Pancreas (tissue), 10 donors: ENCODE measurements around the gene BCL11B. TPM values are rescaled to one million over a fixed set of nuclear protein-coding genes. Genes with fewer than 3 reads are reported as not detected.

Experiments used
- ATAC-seq, 4 donors: fragments of 200-7000 bp; cut with Tn5 transposase; one replicate each; pipeline versions ENCODE4 v1.8.0 to v1.9.1; 2020; ENCODE audit warnings: mild to moderate bottlenecking in 4 of 4, moderate library complexity in 4 of 4
- DNase-seq, 6 donors: peaks; one replicate each; pipeline ENCODE4 v3.0.0-alpha.2; 2020
- FAIRE-seq: peaks from 2 replicates; lab custom pipeline; 2012; peaks lifted over from hg19 to GRCh38; lab: Jason Lieb, UNC
- H3K27ac ChIP-seq, 4 donors: fragments of 200-600 bp; sonication (generic); 1 replicate in 3 of 4; 2 replicates in 1 of 4; pipeline versions ENCODE4 v1.5.0 to v1.8.0; 2020
- H3K27me3 ChIP-seq, 4 donors: fragments of 200-600 bp; one replicate each; pipeline ENCODE4 v1.8.0; 2021
- H3K36me3 ChIP-seq, 3 donors: fragments of 200-600 bp; sonication (generic) in 1 of 3; one replicate each; pipeline versions ENCODE4 v1.5.0 to v1.8.0; 2020 to 2021
- H3K4me1 ChIP-seq, 3 donors: fragments of 200-600 bp; one replicate each; pipeline ENCODE4 v1.8.0; 2021
- H3K4me3 ChIP-seq, 4 donors: fragments of 200-600 bp; sonication (generic) in 2 of 4; one replicate each; pipeline versions ENCODE4 v1.5.0 to v1.8.0; 2020 to 2021
- H3K9me3 ChIP-seq, 4 donors: fragments of 200-600 bp; one replicate each; pipeline ENCODE4 v1.8.0; 2021
- CTCF ChIP-seq, 4 donors: fragments of 200-600 bp; sonication (generic) in 3 of 4; IDR thresholded peaks; one replicate each; pipeline versions ENCODE4 v1.5.0 to v1.8.0; 2021; ENCODE audit warnings: antibody characterized with exemption in 4 of 4
- WGBS, 2 donors: extraction: QIAGEN DNeasy Blood & Tissue Kit; methylation state at CpG; one replicate each; pipeline ENCODE4 v1.1.7; 2013; 5-methylcytosine and 5-hydroxymethylcytosine counted together
- intact Hi-C, 3 donors: fragments of 100-400 bp; cut with DNase I; formaldehyde crosslinking; loops; one replicate each; pipeline versions ENCODE4 v1.11.1 to v1.14.2; 2022
- polyA plus RNA-seq, 2 donors: library from polyadenylated mRNA; stranded (reverse); fragments of 200-250 nt; gene quantifications; one replicate each; pipeline ENCODE4 v1.2.3, GENCODE V29; 2013
- total RNA-seq, 6 donors: library from RNA; stranded (reverse); fragmentation: NEBNext Ultra II Directional in 4 of 6; extraction: Animal tissue kit (Norgen Biotek cat#: 25700) in 4 of 6; gene quantifications; one replicate each; pipeline versions ENCODE4 v1.2.1 to v1.2.4, GENCODE V29; 2021 to 2023
- donor health status: healthy with polysubstance abuse.
- donor health status: DM: no; HTN: no; CAD: no; lungs with moderate emphysema.
- donor health status: DM: no; HTN: no; CAD: no.
- donor health status: control.
- donor health status: control.
- donor health status: Bipolar disorder and iron deficiency.
- donor health status: DM: yes; HTN: yes; CAD: no.
- donor health status: DM: no; HTN: no; CAD: no.
- donor health status: DM: no; HTN: no; CAD: no.
- donor health status: DM: yes; HTN: yes; CAD: no.

BCL11B gene
- total and polyA plus RNA-seq, 8 donors: 0.04 to 0.47 (median 0.27) TPM

- H3K36me3 ChIP-seq: no peaks in the 10 kb centered on the region
- FAIRE-seq (no peak), DNase-seq (no peak), ATAC-seq (no peak)
- WGBS, 2 donors: 65 to 78% methylated on average over 11 of the region's 11 CpGs
- H3K4me1 ChIP-seq: no peaks in the 10 kb centered on the region
- no peak overlapping the region for H3K27ac ChIP-seq
- intact Hi-C loops: no loop called here
- TF ChIP-seq CTCF (IDR thresholded peaks at IDR 0.05): no peak
- no peaks in the 10 kb centered on the region for H3K27me3 ChIP-seq
- H3K4me3 ChIP-seq: no peak overlapping the region
- H3K9me3 ChIP-seq: no peaks in the 10 kb centered on the region
Observed at GRCh38 chr14:99281396-99281795, 9.4 kb upstream of the BCL11B start.

- no peaks in the 10 kb centered on the region for H3K27me3 ChIP-seq
- no peak overlapping the region for H3K4me3 ChIP-seq
- FAIRE-seq (no peak), ATAC-seq (no peak), DNase-seq (no peak)
- no peak overlapping the region for H3K27ac ChIP-seq
- WGBS, 2 donors: 47 to 60% methylated on average over 4 of the region's 4 CpGs
- H3K36me3 ChIP-seq: no peaks in the 10 kb centered on the region
- no peaks in the 10 kb centered on the region for H3K9me3 ChIP-seq
- TF ChIP-seq CTCF (IDR thresholded peaks at IDR 0.05): no peak
- intact Hi-C loops: no loop called here
- no peaks in the 10 kb centered on the region for H3K4me1 ChIP-seq
Observed at GRCh38 chr14:99280852-99281251, 8.9 kb upstream of the BCL11B start.

- H3K27me3 ChIP-seq: no peaks in the 10 kb centered on the region
- ATAC-seq: no peak
- no peak for FAIRE-seq
Observed at GRCh38 chr14:99280066-99280731, 8.2 kb upstream of the BCL11B start.

GRCh38 chr14:99278836-99279235 lies 6.8 kb upstream of the BCL11B start:
- FAIRE-seq: no peak
- peaks cover 0 to under 1% (median under 1%) of the 10 kb centered on the region in 4 donors for H3K27me3 ChIP-seq

More at GRCh38 chr14:99280066-99280731, 8.2 kb upstream of the BCL11B start:
- no peak for TF ChIP-seq CTCF (IDR thresholded peaks at IDR 0.05)
- no peak overlapping the region for H3K4me3 ChIP-seq
- no peaks in the 10 kb centered on the region for H3K4me1 ChIP-seq
- no peak overlapping the region for H3K27ac ChIP-seq
- H3K36me3 ChIP-seq: no peaks in the 10 kb centered on the region
- WGBS, 2 donors: 55 to 62% methylated on average over 19 of the region's 19 CpGs
- intact Hi-C loops: no loop called here
- no peaks in the 10 kb centered on the region for H3K9me3 ChIP-seq
- no peak for DNase-seq

More at GRCh38 chr14:99278836-99279235, 6.8 kb upstream of the BCL11B start:
- intact Hi-C loops: no loop called here
- H3K4me1 ChIP-seq: no peaks in the 10 kb centered on the region
- H3K4me3 ChIP-seq: no peak overlapping the region
- 50 to 72% methylated on average over 6 of the region's 6 CpGs for WGBS, 2 donors
- no peaks in the 10 kb centered on the region for H3K36me3 ChIP-seq
- ATAC-seq (no peak), DNase-seq (no peak)
- H3K9me3 ChIP-seq: no peaks in the 10 kb centered on the region
- no peak overlapping the region for H3K27ac ChIP-seq
- no peak for TF ChIP-seq CTCF (IDR thresholded peaks at IDR 0.05)
